ENCODE data around the gene ATXN1. TPM values are rescaled to one million over a fixed set of nuclear protein-coding genes. Genes with fewer than 3 reads are reported as not detected.

Gene ATXN1
- total RNA-seq, 1 experiment from 2014 or later = 16.5 TPM

DNA sequence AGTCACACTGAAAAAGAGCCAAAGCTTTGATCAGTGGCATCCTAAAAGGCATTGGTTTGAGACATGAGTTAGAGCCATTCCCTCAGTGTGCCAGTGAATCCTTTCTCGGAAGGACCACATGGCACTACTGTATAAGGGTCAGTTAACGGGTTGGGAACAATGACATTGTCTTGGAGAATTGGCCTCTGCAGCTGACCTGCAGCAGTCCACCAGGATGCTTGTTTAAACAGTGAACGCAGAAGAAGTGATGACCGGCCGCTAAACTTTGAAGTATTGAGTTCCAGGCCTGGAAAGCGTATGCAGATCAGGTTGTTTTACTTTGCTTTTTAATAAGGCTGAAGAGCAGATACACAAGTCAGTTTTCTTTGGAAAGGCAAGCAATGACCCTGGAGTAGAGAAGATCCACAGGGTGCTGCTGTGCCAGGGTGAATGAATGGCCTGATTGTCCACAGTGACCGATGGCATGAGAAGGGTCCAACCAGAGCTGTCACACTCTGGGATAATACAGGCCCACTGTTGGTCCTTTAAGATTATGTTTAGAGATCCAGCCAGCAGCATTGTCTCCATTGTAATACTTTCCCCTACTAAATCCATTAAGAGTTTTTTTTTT lies 465.1 kb downstream of the ATXN1 start:
- H3K36me3 Mint-ChIP-seq (ENCODE audit: insufficient read depth, unreplicated experiment) = peaks cover 7% of the 10 kb centered on the region
- no peaks in the 10 kb centered on the region for H3K9me3 Mint-ChIP-seq (ENCODE audit: unreplicated experiment)
- CTCF ChIA-PET = interaction anchor here (0.6 kb wide), 1 partner anchor 1592 kb away, joined by 3 read pairs; no protein-coding TSS in a partner anchor
- no peaks in the 10 kb centered on the region for H3K4me1 Mint-ChIP-seq (ENCODE audit: insufficient read depth, unreplicated experiment)
- no peak for TF ChIP-seq CTCF (IDR thresholded peaks at IDR 0.05; ENCODE audit: unreplicated experiment)
- intact Hi-C loops (cut with micrococcal nuclease) = no loop called here
- H3K4me3 Mint-ChIP-seq (ENCODE audit: unreplicated experiment) = no peak overlapping the region
- BruUV-seq (replicated peaks) = no TSS peak
- H3K27ac Mint-ChIP-seq (ENCODE audit: low read depth, unreplicated experiment) = no peak overlapping the region
- POLR2A ChIA-PET = interaction anchor here (0.6 kb wide), 1 partner anchor 12 kb away, joined by 3 read pairs; no protein-coding TSS in a partner anchor
- DNase-seq (ENCODE audit: unreplicated experiment) = no peak
- no peaks in the 10 kb centered on the region for H3K27me3 Mint-ChIP-seq (ENCODE audit: insufficient read depth, unreplicated experiment)

DNA sequence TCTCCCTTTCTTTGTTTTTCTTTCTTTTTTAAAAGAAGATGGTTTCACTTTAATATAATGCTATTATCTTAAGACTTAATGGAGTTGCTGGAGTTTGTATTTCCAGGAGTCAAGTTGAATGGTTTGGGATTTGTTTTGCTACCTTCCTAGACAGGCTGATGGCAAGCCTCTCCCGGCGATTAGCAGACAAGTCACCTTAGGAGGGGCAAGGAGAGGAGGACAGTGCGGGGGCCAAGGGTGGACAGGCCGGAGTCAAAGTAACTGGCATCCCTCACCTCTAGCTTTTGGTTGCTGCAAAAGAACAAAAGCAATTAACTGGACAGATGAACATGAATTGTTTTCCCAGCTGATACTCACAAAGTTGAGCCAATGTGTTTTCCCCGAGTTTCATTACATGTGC lies 465.8 kb downstream of the ATXN1 start:
- no peak for TF ChIP-seq CTCF (IDR thresholded peaks at IDR 0.05; ENCODE audit: unreplicated experiment)
- intact Hi-C loops (cut with micrococcal nuclease) = no loop called here
- POLR2A ChIA-PET = no interaction called here
- no peaks in the 10 kb centered on the region for H3K9me3 Mint-ChIP-seq (ENCODE audit: unreplicated experiment)
- H3K4me1 Mint-ChIP-seq (ENCODE audit: insufficient read depth, unreplicated experiment) = no peaks in the 10 kb centered on the region
- DNase-seq (ENCODE audit: unreplicated experiment) = no peak
- H3K27me3 Mint-ChIP-seq (ENCODE audit: insufficient read depth, unreplicated experiment) = no peaks in the 10 kb centered on the region
- no peak overlapping the region for H3K27ac Mint-ChIP-seq (ENCODE audit: low read depth, unreplicated experiment)
- peaks cover 7% of the 10 kb centered on the region for H3K36me3 Mint-ChIP-seq (ENCODE audit: insufficient read depth, unreplicated experiment)
- CTCF ChIA-PET = interaction anchor here (0.6 kb wide), 1 partner anchor 377 kb away, joined by 4 read pairs; no protein-coding TSS in a partner anchor
- no TSS peak for BruUV-seq (replicated peaks)
- no peak overlapping the region for H3K4me3 Mint-ChIP-seq (ENCODE audit: unreplicated experiment)

GRCh38 chr6:16295060-16295459 lies 466.2 kb downstream of the ATXN1 start:
- no peak for TF ChIP-seq CTCF (IDR thresholded peaks at IDR 0.05; ENCODE audit: unreplicated experiment)
- no peaks in the 10 kb centered on the region for H3K9me3 Mint-ChIP-seq (ENCODE audit: unreplicated experiment)
- intact Hi-C loops (cut with micrococcal nuclease) = no loop called here
- BruUV-seq (replicated peaks) = no TSS peak
- no peak for DNase-seq (ENCODE audit: unreplicated experiment)
- H3K27ac Mint-ChIP-seq (ENCODE audit: low read depth, unreplicated experiment) = no peak overlapping the region
- no peaks in the 10 kb centered on the region for H3K4me1 Mint-ChIP-seq (ENCODE audit: insufficient read depth, unreplicated experiment)
- ChIA-PET POLR2A (interaction anchor here (0.7 kb wide), 1 partner anchor 25 kb away, joined by 3 read pairs; no protein-coding TSS in a partner anchor), CTCF (interaction anchor here (0.6 to 1.3 kb wide), 2 partner anchors 22 to 377 kb away, joined by 3 to 4 read pairs; no protein-coding TSS in a partner anchor)
- no peaks in the 10 kb centered on the region for H3K27me3 Mint-ChIP-seq (ENCODE audit: insufficient read depth, unreplicated experiment)
- no peak overlapping the region for H3K4me3 Mint-ChIP-seq (ENCODE audit: unreplicated experiment)
- peaks cover 7% of the 10 kb centered on the region for H3K36me3 Mint-ChIP-seq (ENCODE audit: insufficient read depth, unreplicated experiment)

DNA sequence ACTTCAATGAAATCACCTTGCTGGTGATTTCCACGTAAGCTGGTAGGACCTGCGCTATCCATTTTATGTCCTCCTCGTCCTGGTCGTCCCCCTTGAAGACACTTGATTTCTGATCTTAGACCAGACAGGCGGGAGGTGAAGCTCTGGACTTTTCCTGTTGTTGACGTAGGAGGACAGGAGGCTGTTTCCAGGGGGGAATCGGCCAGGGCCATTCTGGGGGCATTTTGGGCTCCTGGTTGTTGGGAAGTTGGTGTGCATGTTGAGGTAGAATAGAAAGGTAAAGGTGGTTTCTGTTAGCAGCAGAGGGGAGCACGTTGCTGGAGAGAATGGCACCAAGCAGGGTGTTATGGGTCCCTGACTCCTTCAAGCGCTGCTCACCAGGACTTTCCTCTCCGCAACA lies 466.9 kb downstream of the ATXN1 start:
- CTCF ChIA-PET = interaction anchor here (1.3 to 1.4 kb wide), 2 partner anchors 22 to 24 kb away, joined by 3 read pairs; no protein-coding TSS in a partner anchor
- intact Hi-C loops (cut with micrococcal nuclease) = no loop called here
- Mint-ChIP-seq H3K9me3 (ENCODE audit: unreplicated experiment) (no peaks in the 10 kb centered on the region), H3K4me1 (ENCODE audit: insufficient read depth, unreplicated experiment) (no peaks in the 10 kb centered on the region), H3K27ac (ENCODE audit: low read depth, unreplicated experiment) (no peak overlapping the region), H3K4me3 (ENCODE audit: unreplicated experiment) (no peak overlapping the region), H3K36me3 (ENCODE audit: insufficient read depth, unreplicated experiment) (peaks cover 7% of the 10 kb centered on the region), H3K27me3 (ENCODE audit: insufficient read depth, unreplicated experiment) (no peaks in the 10 kb centered on the region)
- DNase-seq (ENCODE audit: unreplicated experiment) = no peak
- TF ChIP-seq CTCF (IDR thresholded peaks at IDR 0.05; ENCODE audit: unreplicated experiment) = no peak
- no TSS peak for BruUV-seq (replicated peaks)
- POLR2A ChIA-PET = interaction anchor here (0.7 kb wide), 1 partner anchor 24 kb away, joined by 3 read pairs; no protein-coding TSS in a partner anchor
